K562 (cell line): ENCODE measurements around the gene TRMT2A. TPM values are rescaled to one million over a fixed set of nuclear protein-coding genes. Genes with fewer than 3 reads are reported as not detected.

ENCODE experiments used
- ATF7 ChIP-seq: fragments of 450-650 bp; IDR thresholded peaks from 2 replicates; pipeline ENCODE4 v1.7.1; 2014; ENCODE audit warnings: mild to moderate bottlenecking, moderate library complexity
- BACH1 ChIP-seq: fragments of 200-800 bp; sonication (Bioruptor generic); IDR thresholded peaks from 2 replicates; pipeline ENCODE4 v1.6.1; 2016; ENCODE audit warnings: missing genetic modification characterization, missing compliant biosample characterization
- BMI1 ChIP-seq: fragments of 150-350 bp; IDR thresholded peaks from 2 replicates; pipeline ENCODE4 v1.6.1; 2014; ENCODE audit warnings: low read length
- FOS ChIP-seq: IDR thresholded peaks from 3 replicates; pipeline ENCODE4 v1.6.1; 2011; ENCODE audit not compliant: insufficient read length; ENCODE audit errors: extremely low read depth
- HNRNPUL1 ChIP-seq: fragments of 200-400 bp; formaldehyde crosslinking; IDR thresholded peaks from 2 replicates; pipeline ENCODE4 v1.6.1; 2017; ENCODE audit warnings: low read length
- KAT7 ChIP-seq: sonication (generic); formaldehyde crosslinking; IDR thresholded peaks from 2 replicates; pipeline ENCODE4 v1.8.0; 2022; ENCODE audit warnings: missing genetic modification reagents, mild to moderate bottlenecking, borderline replicate concordance
- NCOR1 ChIP-seq: fragments of 450-650 bp; IDR thresholded peaks from 2 replicates; pipeline ENCODE4 v1.6.1; 2016; ENCODE audit warnings: mild to moderate bottlenecking, moderate library complexity
- ZFP36 ChIP-seq: fragments of 150-350 bp; IDR thresholded peaks from 2 replicates; pipeline ENCODE4 v1.6.1; 2018; ENCODE audit warnings: low read length, low read depth; ENCODE audit not compliant: partially characterized antibody
- ZNF143 ChIP-seq: sonication (generic); formaldehyde crosslinking; IDR thresholded peaks from 2 replicates; pipeline ENCODE4 v1.9.0; 2022; ENCODE audit warnings: mild to moderate bottlenecking, missing genetic modification reagents
- ZNF436 ChIP-seq: fragments of 250-450, 450-650 bp; sonication (Bioruptor Pico); formaldehyde crosslinking; IDR thresholded peaks from 2 replicates; pipeline ENCODE4 v1.7.0; 2020; ENCODE audit warnings: mild to moderate bottlenecking
- ZNF785 ChIP-seq: fragments of 250-450 bp; sonication (Bioruptor Pico); IDR thresholded peaks from 2 replicates; pipeline ENCODE4 v1.4.0; 2020; ENCODE audit warnings: mild to moderate bottlenecking
- polyA plus RNA-seq, 8 experiments: library from polyadenylated mRNA; depleted of rRNA in 4 of 8; stranded (reverse) in 5 of 8; unstranded in 3 of 8; fragments of >200 nt; fragmentation: Nextera tagmentation in 2 of 8; fragmentation: Illumina TruSeq in 1 of 8; extraction: Ambion mirVana in 2 of 8; extraction: Trizol in 1 of 8; gene quantifications; 2 replicates each; pipeline versions ENCODE4 v1.2.1 to v1.2.3, GENCODE V29; 2011 to 2014; ENCODE audit warnings: inconsistent platforms in 1 of 8, missing spikeins in 1 of 8
- total RNA-seq, 7 experiments: library from RNA; depleted of rRNA in 6 of 7; stranded (reverse); fragments of >200 nt in 6 of 7; fragmentation: Illumina TruSeq in 2 of 7; extraction: Trizol in 2 of 7; gene quantifications; 2 replicates each; pipeline versions ENCODE4 v1.2.1 to v1.2.3, GENCODE V29; 2011 to 2021; ENCODE audit warnings: low replicate concordance in 1 of 7
- TF ChIP-seq, protein P1 (sequence below), 2 experiments: fragments of 450-650 bp; formaldehyde crosslinking in 1 of 2; IDR thresholded peaks; 2 replicates each; pipeline versions ENCODE4 v1.4.0 to v1.6.1; 2014 to 2020; ENCODE audit warnings: mild to moderate bottlenecking in 2 of 2, borderline replicate concordance in 1 of 2, low read depth in 1 of 2
- TF ChIP-seq, protein P2 (sequence below): sonication (generic); formaldehyde crosslinking; IDR thresholded peaks from 2 replicates; pipeline ENCODE4 v1.8.0; 2022; ENCODE audit warnings: missing genetic modification reagents, mild to moderate bottlenecking, moderate library complexity, borderline replicate concordance
- TF ChIP-seq, protein P3 (sequence below): sonication (generic); formaldehyde crosslinking; IDR thresholded peaks from 2 replicates; pipeline ENCODE4 v1.9.0; 2022; ENCODE audit warnings: mild to moderate bottlenecking, missing genetic modification reagents
- TF ChIP-seq, protein P4 (sequence below): IDR thresholded peaks from 2 replicates; pipeline ENCODE4 v1.6.1; 2014; ENCODE audit warnings: antibody characterized with exemption
- TF ChIP-seq, protein P5 (sequence below): sonication (generic); formaldehyde crosslinking; IDR thresholded peaks from 2 replicates; pipeline ENCODE4 v1.8.0; 2022; ENCODE audit warnings: mild to moderate bottlenecking, missing genetic modification reagents

Gene TRMT2A
- total and polyA plus RNA-seq, 9 of the 15 experiments (the other 6 are each of a cell fraction or from before 2014, with no cell fraction given) = 1.6 to 265 (median 140) TPM

DNA sequence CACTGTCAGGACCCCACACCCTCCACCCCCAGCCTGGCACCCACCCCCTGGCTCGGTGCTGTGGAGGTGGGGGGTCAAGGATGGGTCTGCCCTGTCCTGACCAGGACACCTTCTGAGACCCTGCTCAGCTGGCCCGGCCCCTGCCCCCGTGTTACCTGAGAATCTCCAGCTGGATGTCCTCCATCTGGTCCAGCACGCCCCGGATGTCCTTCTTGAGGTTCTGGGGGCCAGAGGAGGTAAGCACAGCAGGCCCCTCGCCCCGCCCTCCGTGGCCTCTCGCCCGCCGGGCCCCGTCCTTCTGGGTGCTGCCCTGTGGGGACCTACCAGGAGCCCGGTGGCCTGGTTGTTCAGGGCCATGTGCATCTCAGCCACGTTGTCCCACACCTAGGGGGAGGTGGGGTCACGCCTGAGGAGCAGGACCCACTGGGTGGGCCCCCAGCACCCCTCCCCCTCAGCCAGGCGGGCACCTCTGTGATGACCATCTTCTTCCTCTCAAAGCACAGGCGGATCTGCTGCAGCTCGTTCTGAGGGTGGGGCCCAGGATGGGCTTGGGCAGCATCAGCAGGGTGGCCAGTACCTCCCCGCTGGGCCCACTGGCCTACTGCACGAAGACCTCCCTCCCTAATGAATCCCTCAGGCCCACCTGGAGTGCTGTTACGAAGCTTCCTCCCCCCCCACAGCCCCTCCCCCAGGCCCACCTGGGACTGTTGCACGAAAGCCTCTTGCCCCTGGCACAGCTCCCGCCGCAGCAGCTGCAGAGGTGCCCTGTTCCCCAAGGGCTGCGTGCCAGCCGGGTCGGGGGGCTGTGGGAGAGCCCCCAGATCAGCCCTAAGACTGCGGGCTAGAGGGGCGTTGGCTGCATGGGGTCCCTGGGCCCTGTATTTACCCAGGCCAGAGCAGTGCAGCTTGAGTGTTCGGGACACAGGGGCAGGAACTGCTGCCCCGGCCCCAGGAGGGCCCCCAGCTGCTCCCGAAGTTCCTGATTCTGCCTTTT is 32.5 kb upstream of the TRMT2A start (continued):
- TF ChIP-seq, protein P1, sequence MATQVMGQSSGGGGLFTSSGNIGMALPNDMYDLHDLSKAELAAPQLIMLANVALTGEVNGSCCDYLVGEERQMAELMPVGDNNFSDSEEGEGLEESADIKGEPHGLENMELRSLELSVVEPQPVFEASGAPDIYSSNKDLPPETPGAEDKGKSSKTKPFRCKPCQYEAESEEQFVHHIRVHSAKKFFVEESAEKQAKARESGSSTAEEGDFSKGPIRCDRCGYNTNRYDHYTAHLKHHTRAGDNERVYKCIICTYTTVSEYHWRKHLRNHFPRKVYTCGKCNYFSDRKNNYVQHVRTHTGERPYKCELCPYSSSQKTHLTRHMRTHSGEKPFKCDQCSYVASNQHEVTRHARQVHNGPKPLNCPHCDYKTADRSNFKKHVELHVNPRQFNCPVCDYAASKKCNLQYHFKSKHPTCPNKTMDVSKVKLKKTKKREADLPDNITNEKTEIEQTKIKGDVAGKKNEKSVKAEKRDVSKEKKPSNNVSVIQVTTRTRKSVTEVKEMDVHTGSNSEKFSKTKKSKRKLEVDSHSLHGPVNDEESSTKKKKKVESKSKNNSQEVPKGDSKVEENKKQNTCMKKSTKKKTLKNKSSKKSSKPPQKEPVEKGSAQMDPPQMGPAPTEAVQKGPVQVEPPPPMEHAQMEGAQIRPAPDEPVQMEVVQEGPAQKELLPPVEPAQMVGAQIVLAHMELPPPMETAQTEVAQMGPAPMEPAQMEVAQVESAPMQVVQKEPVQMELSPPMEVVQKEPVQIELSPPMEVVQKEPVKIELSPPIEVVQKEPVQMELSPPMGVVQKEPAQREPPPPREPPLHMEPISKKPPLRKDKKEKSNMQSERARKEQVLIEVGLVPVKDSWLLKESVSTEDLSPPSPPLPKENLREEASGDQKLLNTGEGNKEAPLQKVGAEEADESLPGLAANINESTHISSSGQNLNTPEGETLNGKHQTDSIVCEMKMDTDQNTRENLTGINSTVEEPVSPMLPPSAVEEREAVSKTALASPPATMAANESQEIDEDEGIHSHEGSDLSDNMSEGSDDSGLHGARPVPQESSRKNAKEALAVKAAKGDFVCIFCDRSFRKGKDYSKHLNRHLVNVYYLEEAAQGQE (IDR thresholded peaks at IDR 0.05; ENCODE audit: borderline replicate concordance) = no peak
- TF ChIP-seq, protein P1 (CRISPR knock-in tag; IDR thresholded peaks at IDR 0.05; ENCODE audit: low read depth) = no peak
- TF ChIP-seq ATF7 (no peak), BMI1 (no peak), ZFP36 (no peak), BACH1 (tag) (no peak), NCOR1 (no peak), HNRNPUL1 (no peak), KAT7 (no peak), ZNF143 (no peak), FOS (no peak), ZNF785 (CRISPR knock-in tag) (no peak), ZNF436 (CRISPR knock-in tag) (no peak)
- TF ChIP-seq, protein P2, sequence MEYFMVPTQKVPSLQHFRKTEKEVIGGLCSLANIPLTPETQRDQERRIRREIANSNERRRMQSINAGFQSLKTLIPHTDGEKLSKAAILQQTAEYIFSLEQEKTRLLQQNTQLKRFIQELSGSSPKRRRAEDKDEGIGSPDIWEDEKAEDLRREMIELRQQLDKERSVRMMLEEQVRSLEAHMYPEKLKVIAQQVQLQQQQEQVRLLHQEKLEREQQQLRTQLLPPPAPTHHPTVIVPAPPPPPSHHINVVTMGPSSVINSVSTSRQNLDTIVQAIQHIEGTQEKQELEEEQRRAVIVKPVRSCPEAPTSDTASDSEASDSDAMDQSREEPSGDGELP (CRISPR knock-in tag) = peak; percentile 63; the same call in 1 of the 2 replicates
- TF ChIP-seq, protein P3, sequence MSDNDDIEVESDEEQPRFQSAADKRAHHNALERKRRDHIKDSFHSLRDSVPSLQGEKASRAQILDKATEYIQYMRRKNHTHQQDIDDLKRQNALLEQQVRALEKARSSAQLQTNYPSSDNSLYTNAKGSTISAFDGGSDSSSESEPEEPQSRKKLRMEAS = peak; percentile 67
- TF ChIP-seq, protein P4, sequence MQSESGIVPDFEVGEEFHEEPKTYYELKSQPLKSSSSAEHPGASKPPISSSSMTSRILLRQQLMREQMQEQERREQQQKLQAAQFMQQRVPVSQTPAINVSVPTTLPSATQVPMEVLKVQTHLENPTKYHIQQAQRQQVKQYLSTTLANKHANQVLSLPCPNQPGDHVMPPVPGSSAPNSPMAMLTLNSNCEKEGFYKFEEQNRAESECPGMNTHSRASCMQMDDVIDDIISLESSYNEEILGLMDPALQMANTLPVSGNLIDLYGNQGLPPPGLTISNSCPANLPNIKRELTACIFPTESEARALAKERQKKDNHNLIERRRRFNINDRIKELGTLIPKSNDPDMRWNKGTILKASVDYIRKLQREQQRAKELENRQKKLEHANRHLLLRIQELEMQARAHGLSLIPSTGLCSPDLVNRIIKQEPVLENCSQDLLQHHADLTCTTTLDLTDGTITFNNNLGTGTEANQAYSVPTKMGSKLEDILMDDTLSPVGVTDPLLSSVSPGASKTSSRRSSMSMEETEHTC = no peak
- TF ChIP-seq, protein P5, sequence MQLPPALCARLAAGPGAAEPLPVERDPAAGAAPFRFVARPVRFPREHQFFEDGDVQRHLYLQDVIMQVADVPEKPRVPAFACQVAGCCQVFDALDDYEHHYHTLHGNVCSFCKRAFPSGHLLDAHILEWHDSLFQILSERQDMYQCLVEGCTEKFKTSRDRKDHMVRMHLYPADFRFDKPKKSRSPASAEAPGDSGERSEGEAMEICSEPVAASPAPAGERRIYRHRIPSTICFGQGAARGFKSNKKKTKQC (CRISPR knock-in tag) = peak; percentile 33; the same call in 1 of the 2 replicates
